Fibroblast of lung (primary cell): ENCODE measurements around the gene NEAT1. TPM values are rescaled to one million over a fixed set of nuclear protein-coding genes. Genes with fewer than 3 reads are reported as not detected.

Experiments
- DNase-seq, 2 donors: peaks; one replicate each; pipeline versions ENCODE4 v3.0.0 to v3.0.0-alpha.2; 2010; ENCODE audit warnings: low read depth in 2 of 2
- H2AFZ ChIP-seq: 2 replicates; pipeline ENCODE4 v1.5.1; 2012; ENCODE audit warnings: low read length, control low read depth, inconsistent platforms
- H3K27ac ChIP-seq: 2 replicates; pipeline ENCODE4 v1.5.1; 2011; ENCODE audit warnings: low read length, control low read depth; ENCODE audit not compliant: insufficient read depth
- H3K27me3 ChIP-seq: 2 replicates; pipeline ENCODE4 v1.5.1; 2011; ENCODE audit warnings: mild to moderate bottlenecking, low read length; ENCODE audit not compliant: control insufficient read depth, insufficient read depth
- H3K36me3 ChIP-seq: 2 replicates; pipeline ENCODE4 v1.5.1; 2011; ENCODE audit warnings: low read length; ENCODE audit not compliant: control insufficient read depth, insufficient read depth
- H3K4me1 ChIP-seq: 2 replicates; pipeline ENCODE4 v1.5.1; 2011; ENCODE audit warnings: low read length; ENCODE audit not compliant: control insufficient read depth, insufficient read depth; ENCODE audit errors: extremely low read depth
- H3K4me2 ChIP-seq: 2 replicates; pipeline ENCODE4 v1.5.1; 2011; ENCODE audit warnings: low read length, control low read depth; ENCODE audit not compliant: insufficient read depth; ENCODE audit errors: extremely low read depth
- H3K4me3 ChIP-seq, 4 experiments: fragments of 200-600 bp in 1 of 4; sonication (generic) in 1 of 4; replicated peaks in 1 of 4; 2 replicates each; pipeline ENCODE4 v1.5.1; 2011 to 2016; ENCODE audit warnings: low read length in 4 of 4, low read depth in 3 of 4, mild to moderate bottlenecking in 3 of 4, control low read depth in 2 of 4, inconsistent platforms in 1 of 4, mixed read lengths in 1 of 4; ENCODE audit not compliant: insufficient read depth in 1 of 4; ENCODE audit errors: control extremely low read depth in 1 of 4
- H3K79me2 ChIP-seq: 2 replicates; pipeline ENCODE4 v1.5.1; 2012; ENCODE audit warnings: mild to moderate bottlenecking, low read length, inconsistent platforms; ENCODE audit not compliant: control insufficient read depth, insufficient read depth
- H3K9ac ChIP-seq: 2 replicates; pipeline ENCODE4 v1.5.1; 2011; ENCODE audit warnings: mild to moderate bottlenecking, low read length, control low read depth; ENCODE audit not compliant: insufficient read depth
- H3K9me3 ChIP-seq: 2 replicates; pipeline ENCODE4 v1.5.1; 2012; ENCODE audit warnings: low read depth, low read length; ENCODE audit not compliant: control insufficient read depth, insufficient read depth
- H4K20me1 ChIP-seq: 2 replicates; pipeline ENCODE4 v1.5.1; 2011; ENCODE audit warnings: low read length; ENCODE audit not compliant: control insufficient read depth, insufficient read depth; ENCODE audit errors: extremely low read depth
- EZH2 ChIP-seq: IDR thresholded peaks from 2 replicates; pipeline ENCODE4 v1.5.1; 2012; ENCODE audit warnings: low read length, control low read depth, mild to moderate bottlenecking; ENCODE audit errors: missing control alignments
- polyA plus RNA-seq, 2 donors: library from polyadenylated mRNA; depleted of rRNA in 1 of 2; stranded (reverse) in 1 of 2; unstranded in 1 of 2; fragments of >200 nt; gene quantifications; 2 replicates each; pipeline ENCODE4 v1.2.1, GENCODE V29; 2011 to 2012; ENCODE audit warnings: missing spikeins in 1 of 2
- total RNA-seq: library from RNA; depleted of rRNA; stranded (reverse); fragments of >200 nt; gene quantifications from 2 replicates; pipeline ENCODE4 v1.2.1, GENCODE V29; 2014
- TF ChIP-seq, protein P1 (sequence below), 2 donors: IDR thresholded peaks in 1 of 2; conservative IDR thresholded peaks in 1 of 2; 1 replicate in 1 of 2; 2 replicates in 1 of 2; pipeline ENCODE4 v1.5.1; 2011 to 2012; ENCODE audit warnings: low read length in 2 of 2, control low read depth in 1 of 2, inconsistent platforms in 1 of 2, low read depth in 1 of 2, mild to moderate bottlenecking in 1 of 2

NEAT1 gene
- total and polyA plus RNA-seq, 2 donors (not counting 1 experiment from before 2014, with no cell fraction given), result 40.9 to 299 TPM

DNA sequence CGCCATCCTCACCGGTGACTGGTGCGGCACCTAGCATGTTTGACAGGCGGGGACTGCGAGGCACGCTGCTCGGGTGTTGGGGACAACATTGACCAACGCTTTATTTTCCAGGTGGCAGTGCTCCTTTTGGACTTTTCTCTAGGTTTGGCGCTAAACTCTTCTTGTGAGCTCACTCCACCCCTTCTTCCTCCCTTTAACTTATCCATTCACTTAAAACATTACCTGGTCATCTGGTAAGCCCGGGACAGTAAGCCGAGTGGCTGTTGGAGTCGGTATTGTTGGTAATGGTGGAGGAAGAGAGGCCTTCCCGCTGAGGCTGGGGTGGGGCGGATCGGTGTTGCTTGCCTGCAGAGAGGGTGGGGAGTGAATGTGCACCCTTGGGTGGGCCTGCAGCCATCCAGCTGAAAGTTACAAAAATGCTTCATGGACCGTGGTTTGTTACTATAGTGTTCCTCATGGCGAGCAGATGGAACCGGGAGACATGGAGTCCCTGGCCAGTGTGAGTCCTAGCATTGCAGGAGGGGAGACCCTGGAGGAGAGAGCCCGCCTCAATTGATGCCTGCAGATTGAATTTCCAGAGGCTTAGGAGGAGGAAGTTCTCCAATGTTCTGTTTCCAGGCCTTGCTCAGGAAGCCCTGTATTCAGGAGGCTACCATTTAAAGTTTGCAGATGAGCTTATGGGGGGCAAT lies 1.1 kb downstream of the NEAT1 start:
- Histone ChIP-seq H2AFZ (no peak overlapping the region), H3K4me2 (peak overlapping the region; percentile 60), H3K9ac (peak overlapping the region; percentile 100), H3K36me3 (peaks cover 14% of the 10 kb centered on the region), H3K79me2 (peaks cover 79% of the 10 kb centered on the region), H3K4me1 (peaks cover 19% of the 10 kb centered on the region), H3K9me3 (no peaks in the 10 kb centered on the region), H3K27ac (peak overlapping the region; percentile 100), H4K20me1 (peaks cover 15% of the 10 kb centered on the region), H3K27me3 (no peaks in the 10 kb centered on the region), H3K4me3 (peak overlapping the region; percentile 78 to 90 (median 86))
- TF ChIP-seq, protein P1, sequence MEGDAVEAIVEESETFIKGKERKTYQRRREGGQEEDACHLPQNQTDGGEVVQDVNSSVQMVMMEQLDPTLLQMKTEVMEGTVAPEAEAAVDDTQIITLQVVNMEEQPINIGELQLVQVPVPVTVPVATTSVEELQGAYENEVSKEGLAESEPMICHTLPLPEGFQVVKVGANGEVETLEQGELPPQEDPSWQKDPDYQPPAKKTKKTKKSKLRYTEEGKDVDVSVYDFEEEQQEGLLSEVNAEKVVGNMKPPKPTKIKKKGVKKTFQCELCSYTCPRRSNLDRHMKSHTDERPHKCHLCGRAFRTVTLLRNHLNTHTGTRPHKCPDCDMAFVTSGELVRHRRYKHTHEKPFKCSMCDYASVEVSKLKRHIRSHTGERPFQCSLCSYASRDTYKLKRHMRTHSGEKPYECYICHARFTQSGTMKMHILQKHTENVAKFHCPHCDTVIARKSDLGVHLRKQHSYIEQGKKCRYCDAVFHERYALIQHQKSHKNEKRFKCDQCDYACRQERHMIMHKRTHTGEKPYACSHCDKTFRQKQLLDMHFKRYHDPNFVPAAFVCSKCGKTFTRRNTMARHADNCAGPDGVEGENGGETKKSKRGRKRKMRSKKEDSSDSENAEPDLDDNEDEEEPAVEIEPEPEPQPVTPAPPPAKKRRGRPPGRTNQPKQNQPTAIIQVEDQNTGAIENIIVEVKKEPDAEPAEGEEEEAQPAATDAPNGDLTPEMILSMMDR (conservative IDR thresholded peaks at IDR 0.05 in 1 of 2, IDR thresholded peaks at IDR 0.05 in 1 of 2; ENCODE audit: low read depth in 1 of 2, low read length in 2 of 2), result no peak
- TF ChIP-seq EZH2, result no peak
- peak; percentile 29 to 49 for DNase-seq

- Histone ChIP-seq H3K27ac (peak overlapping the region; percentile 100), H4K20me1 (peaks cover 21% of the 10 kb centered on the region), H3K36me3 (peaks cover 14% of the 10 kb centered on the region)
Observed at GRCh38 chr11:65424205-65425104, 1.9 kb downstream of the NEAT1 start.

More at GRCh38 chr11:65424205-65425104, 1.9 kb downstream of the NEAT1 start:
- peaks cover 12% of the 10 kb centered on the region for H3K4me1 ChIP-seq
- peak overlapping the region; percentile 78 to 90 (median 86) for H3K4me3 ChIP-seq
- peaks cover 83% of the 10 kb centered on the region for H3K79me2 ChIP-seq
- H3K9me3 ChIP-seq, result no peaks in the 10 kb centered on the region
- no peak overlapping the region for H2AFZ ChIP-seq
- peak overlapping the region; percentile 86 for H3K4me2 ChIP-seq
- peak; percentile 47 to 63 for DNase-seq
- TF ChIP-seq EZH2, result no peak
- TF ChIP-seq, protein P1 (conservative IDR thresholded peaks at IDR 0.05 in 1 of 2, IDR thresholded peaks at IDR 0.05 in 1 of 2; ENCODE audit: low read depth in 1 of 2, low read length in 2 of 2), result no peak
- H3K9ac ChIP-seq, result peak overlapping the region; percentile 100
- no peaks in the 10 kb centered on the region for H3K27me3 ChIP-seq
